B cell (primary cell): ENCODE results near the gene HOXA5. TPM values are rescaled to one million over a fixed set of nuclear protein-coding genes. Genes with fewer than 3 reads are reported as not detected.
A peak's percentile ranks its signal among the peaks of the same experiment; 100 is the strongest.

ENCODE experiments used
- ATAC-seq: fragments of 200-7000 bp; cut with Tn5 transposase; one replicate; pipeline ENCODE4 v1.10.0; 2021; ENCODE audit warnings: low read depth, mild to moderate bottlenecking, moderate number of reproducible peaks, moderate library complexity
- CTCF ChIA-PET: fragments of 350-600 bp; sonication (Branson Sonifier 250); formaldehyde crosslinking; loops from one replicate; lab custom pipeline; 2021; ENCODE audit warnings: antibody characterized with exemption, inconsistent platforms; lab: Charles Lee
- POLR2A ChIA-PET: fragments of 350-600 bp; sonication (Branson Sonifier 250); formaldehyde crosslinking; loops from one replicate; lab custom pipeline; 2021; ENCODE audit warnings: antibody characterized with exemption; lab: Charles Lee
- DNase-seq: peaks from one replicate; pipeline ENCODE4 v3.0.0; 2013
- H2AFZ ChIP-seq: 2 replicates; pipeline ENCODE4 v1.6.1; 2012; ENCODE audit warnings: mild to moderate bottlenecking, low read depth, low read length; ENCODE audit not compliant: insufficient read depth, poor library complexity, severe bottlenecking
- H3K27ac ChIP-seq, 2 donors: 1 replicate in 1 of 2; 2 replicates in 1 of 2; pipeline ENCODE4 v1.5.1; 2012 to 2013; ENCODE audit warnings: low read length in 2 of 2, mild to moderate bottlenecking in 2 of 2, moderate library complexity in 1 of 2
- H3K27me3 ChIP-seq, 4 experiments: fragments of 200-600 bp in 1 of 4; sonication (generic) in 1 of 4; replicated peaks in 1 of 4; 1 replicate in 2 of 4; 2 replicates in 2 of 4; pipeline versions ENCODE4 v1.6.1 to v1.7.0; 2013 to 2016; ENCODE audit warnings: low read length in 3 of 4, mild to moderate bottlenecking in 2 of 4, mixed read lengths in 1 of 4, moderate library complexity in 1 of 4; ENCODE audit not compliant: insufficient read depth in 4 of 4, control insufficient read depth in 3 of 4; ENCODE audit errors: control extremely low read depth in 1 of 4
- H3K36me3 ChIP-seq, 2 experiments: replicated peaks in 1 of 2; 1 replicate in 1 of 2; 2 replicates in 1 of 2; pipeline versions ENCODE4 v1.6.1 to v1.7.1; 2013; ENCODE audit warnings: low read length in 1 of 2; ENCODE audit not compliant: insufficient read depth in 2 of 2, control insufficient read depth in 1 of 2; ENCODE audit errors: control extremely low read depth in 1 of 2, extremely low read depth in 1 of 2
- H3K4me1 ChIP-seq, 2 donors: fragments of 200-600 bp in 1 of 2; sonication (generic) in 1 of 2; 1 replicate in 1 of 2; 2 replicates in 1 of 2; pipeline versions ENCODE4 v1.5.1 to v1.6.1; 2013 to 2017; ENCODE audit warnings: low read length in 2 of 2; ENCODE audit not compliant: control insufficient read depth in 2 of 2, insufficient read depth in 2 of 2
- H3K4me2 ChIP-seq: replicated peaks from 2 replicates; pipeline ENCODE3; 2012; ENCODE audit warnings: mild to moderate bottlenecking, low read depth, low read length; ENCODE audit not compliant: poor library complexity, severe bottlenecking
- H3K4me3 ChIP-seq, 5 experiments: fragments of 200-600 bp in 1 of 5; sonication (generic) in 1 of 5; 1 replicate in 3 of 5; 2 replicates in 2 of 5; pipeline versions ENCODE4 v1.5.1 to v1.7.0; 2011 to 2016; ENCODE audit warnings: low read length in 4 of 5, mild to moderate bottlenecking in 4 of 5, low read depth in 2 of 5, control low read depth in 1 of 5, moderate library complexity in 1 of 5; ENCODE audit not compliant: insufficient read depth in 1 of 5; ENCODE audit errors: control extremely low read depth in 1 of 5, extremely low read depth in 1 of 5
- H3K79me2 ChIP-seq: fragments of 200-600 bp; sonication (generic); one replicate; pipeline ENCODE4 v1.6.0; 2016; ENCODE audit warnings: low read length; ENCODE audit not compliant: control insufficient read depth, insufficient read depth
- H3K9ac ChIP-seq: fragments of 200-600 bp; sonication (generic); 2 replicates; pipeline ENCODE4 v1.6.1; 2017; ENCODE audit warnings: mild to moderate bottlenecking, low read length, moderate library complexity
- H3K9me3 ChIP-seq, 3 donors: one replicate each; pipeline versions ENCODE4 v1.6.1 to v1.7.1; 2013; ENCODE audit warnings: low read length in 2 of 3; ENCODE audit not compliant: control insufficient read depth in 2 of 3, insufficient read depth in 1 of 3; ENCODE audit errors: control extremely low read depth in 1 of 3
- H4K20me1 ChIP-seq: 2 replicates; pipeline ENCODE4 v1.6.0; 2012; ENCODE audit warnings: mild to moderate bottlenecking, low read length; ENCODE audit not compliant: insufficient read depth, control insufficient read depth, poor library complexity, severe bottlenecking
- H3K27ac Mint-ChIP-seq: one replicate; pipeline ENCODE4 v1.8.0; 2021; ENCODE audit warnings: mixed read lengths
- H3K27me3 Mint-ChIP-seq: one replicate; pipeline ENCODE4 v1.8.0; 2021; ENCODE audit warnings: mixed read lengths
- H3K4me1 Mint-ChIP-seq: one replicate; pipeline ENCODE4 v1.8.0; 2021; ENCODE audit warnings: mixed read lengths
- H3K4me3 Mint-ChIP-seq: one replicate; pipeline ENCODE4 v1.8.0; 2021; ENCODE audit warnings: mixed read lengths
- H3K9me3 Mint-ChIP-seq: one replicate; pipeline ENCODE4 v1.8.0; 2022; ENCODE audit warnings: mixed read lengths; ENCODE audit not compliant: insufficient read depth
- CTCF ChIP-seq: fragments of 200-600 bp; IDR thresholded peaks from one replicate; pipeline ENCODE4 v1.8.0; 2022; ENCODE audit warnings: antibody characterized with exemption, mild to moderate bottlenecking
- EZH2 ChIP-seq: IDR thresholded peaks from 2 replicates; pipeline ENCODE4 v1.6.1; 2012; ENCODE audit warnings: borderline replicate concordance, low read depth, mild to moderate bottlenecking, moderate library complexity, low read length; ENCODE audit not compliant: insufficient read depth, poor library complexity, severe bottlenecking
- WGBS: methylation state at CpG from one replicate; pipeline ENCODE4 v1.1.5; 2013; ENCODE audit warnings: missing lambda C conversion rate; ENCODE audit not compliant: insufficient coverage; 5-methylcytosine and 5-hydroxymethylcytosine counted together
- intact Hi-C: fragments of 100-400 bp; cut with micrococcal nuclease; formaldehyde crosslinking; loops from one replicate; pipeline ENCODE4 v1.10.0; 2022
- polyA plus RNA-seq: library from polyadenylated mRNA; depleted of rRNA; stranded (reverse); fragments of >200 nt; gene quantifications from 2 replicates; pipeline ENCODE4 v1.2.3, GENCODE V29; 2012
- total RNA-seq, 2 donors: library from RNA; stranded (reverse); fragments of 120-200 nt in 1 of 2; gene quantifications; 1 replicate in 1 of 2; 2 replicates in 1 of 2; pipeline versions ENCODE4 v1.2.3 to v1.2.4, GENCODE V29; 2013 to 2022

HOXA5 gene
- total and polyA plus RNA-seq, 2 donors (not counting 1 experiment from before 2014, with no cell fraction given) = not detected

GRCh38 chr7:27132214-27132613 lies 11.3 kb downstream of the HOXA5 start:
- DNase-seq (no peak), ATAC-seq (no peak)
- Mint-ChIP-seq H3K9me3 (peaks cover 2% of the 10 kb centered on the region), H3K27me3 (peaks cover 64% of the 10 kb centered on the region), H3K4me3 (no peak overlapping the region), H3K4me1 (no peaks in the 10 kb centered on the region), H3K27ac (no peak overlapping the region)
- intact Hi-C loops = no loop called here
- TF ChIP-seq CTCF = no peak
- no peak for TF ChIP-seq EZH2
- H3K4me2 ChIP-seq = no peak overlapping the region
- H2AFZ ChIP-seq = no peak overlapping the region
- WGBS = no CpG with 5 or more reads among the region's 2 CpGs
- H3K4me3 ChIP-seq = no peak overlapping the region
- ChIA-PET CTCF (interaction anchor here (0.9 to 1.3 kb wide), 3 partner anchors 11 to 19 kb away, joined by 3 to 4 read pairs (median 3); partner anchors contain the start of gene HOXA5), POLR2A (no interaction called here)
- H3K9ac ChIP-seq = no peak overlapping the region
- H3K4me1 ChIP-seq = no peaks in the 10 kb centered on the region
- H3K36me3 ChIP-seq = no peaks in the 10 kb centered on the region
- H3K27me3 ChIP-seq = peaks cover 0 to 24% (median 15%) of the 10 kb centered on the region in 4 experiments
- no peak overlapping the region for H3K27ac ChIP-seq
- H3K79me2 ChIP-seq = no peaks in the 10 kb centered on the region
- H4K20me1 ChIP-seq = no peaks in the 10 kb centered on the region
- H3K9me3 ChIP-seq = peaks cover 0 to 13% (median 0%) of the 10 kb centered on the region in 3 donors

- Histone ChIP-seq H3K79me2 (no peaks in the 10 kb centered on the region), H3K4me3 (peak overlapping the region; percentile 48 to 72 (median 58)), H4K20me1 (no peaks in the 10 kb centered on the region), H3K4me1 (no peaks in the 10 kb centered on the region), H3K27ac (peak overlapping the region in 1 of 2 donors; percentile 54), H3K9ac (peak overlapping the region; percentile 71), H3K9me3 (peaks cover 0 to 13% (median 0%) of the 10 kb centered on the region in 3 donors), H2AFZ (peak overlapping the region; percentile 83), H3K27me3 (peaks cover 0 to 24% (median 10%) of the 10 kb centered on the region in 4 experiments), H3K4me2 (peak overlapping the region; percentile 74), H3K36me3 (no peaks in the 10 kb centered on the region)
- peak overlapping the region; percentile 80 for H3K4me3 Mint-ChIP-seq
- H3K27ac Mint-ChIP-seq = no peak overlapping the region
- ChIA-PET CTCF (interaction anchor here (0.9 to 1.3 kb wide), 4 partner anchors 12 to 29 kb away, joined by 3 to 5 read pairs (median 4); partner anchors contain the start of gene HOXA5), POLR2A (no interaction called here)
- no peak for DNase-seq
- ATAC-seq = no peak
- peaks cover 66% of the 10 kb centered on the region for H3K27me3 Mint-ChIP-seq
- 43% methylated on average over 4 of the region's 12 CpGs for WGBS
- intact Hi-C loops = loop anchor here (1.0 kb wide), 1 partner anchor 35 kb away; no protein-coding TSS in a partner anchor
- TF ChIP-seq CTCF (no peak), EZH2 (no peak)
- no peaks in the 10 kb centered on the region for H3K4me1 Mint-ChIP-seq
- H3K9me3 Mint-ChIP-seq = peaks cover 2% of the 10 kb centered on the region
Observed at GRCh38 chr7:27131390-27131819, 12.1 kb downstream of the HOXA5 start.
